ENCODE results near the gene SLC1A7.

The SLC1A7 gene

GRCh38 chr1:53134961-53135734, 7.3 kb downstream of the SLC1A7 start:
- peak; percentile 50 for DNase-seq (ENCODE audit: low read depth)

DNA sequence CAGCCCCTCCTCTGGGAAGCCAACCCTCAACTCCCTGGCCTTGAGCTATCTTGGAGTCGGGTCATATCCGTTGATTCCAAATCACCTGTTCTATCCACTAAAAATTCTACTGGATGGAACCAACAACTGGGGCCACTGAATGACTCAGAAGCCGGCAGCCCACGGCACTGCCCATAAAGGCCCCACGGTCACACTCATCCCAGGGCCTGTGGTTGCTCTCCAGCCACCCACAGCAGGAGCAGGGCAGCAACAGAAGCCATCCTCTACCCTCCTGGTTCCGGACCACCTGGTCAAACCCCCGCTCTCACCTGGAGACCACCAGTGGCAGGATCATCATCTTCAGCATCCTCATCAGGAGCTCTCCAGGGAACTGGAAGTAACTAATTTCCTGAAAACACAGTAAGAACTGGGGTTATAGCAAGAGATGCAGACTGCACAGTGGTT, 8.4 kb downstream of the SLC1A7 start:
- no peak overlapping the region for H3K4me3 ChIP-seq (ENCODE audit: low read length)
- no peak for TF ChIP-seq CTCF (conservative IDR thresholded peaks at IDR 0.05; ENCODE audit: low read length)
- DNase-seq (ENCODE audit: low read depth), result no peak

More at GRCh38 chr1:53134961-53135734, 7.3 kb downstream of the SLC1A7 start:
- no peak overlapping the region for H3K4me3 ChIP-seq (ENCODE audit: low read length)
- TF ChIP-seq CTCF (conservative IDR thresholded peaks at IDR 0.05; ENCODE audit: low read length), result no peak

GRCh38 chr1:53133261-53134041, 9.0 kb downstream of the SLC1A7 start:
- DNase-seq (ENCODE audit: low read depth), result no peak
- no peak overlapping the region for H3K4me3 ChIP-seq (ENCODE audit: low read length)
- TF ChIP-seq CTCF (conservative IDR thresholded peaks at IDR 0.05; ENCODE audit: low read length), result no peak

DNA sequence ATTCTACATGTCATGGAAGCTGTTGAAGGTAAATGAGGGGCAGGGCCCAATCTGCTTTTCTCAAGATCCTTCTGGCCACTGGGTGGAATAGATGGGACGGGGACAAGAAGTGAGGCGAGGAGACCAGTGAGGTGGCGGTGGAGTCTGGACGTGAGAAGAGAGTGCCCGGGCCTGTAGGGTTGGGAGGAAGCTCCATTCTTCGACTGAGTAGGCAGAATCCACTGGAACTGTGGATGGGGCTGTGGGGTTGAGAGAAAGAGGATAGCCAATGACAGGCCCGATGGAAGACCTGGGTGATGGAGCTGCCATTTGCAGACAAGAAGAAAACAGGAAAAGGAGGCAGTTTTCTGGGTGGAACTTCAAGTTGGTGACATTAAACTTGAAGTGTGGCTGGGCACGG, 10.3 kb downstream of the SLC1A7 start:
- DNase-seq (ENCODE audit: low read depth), result no peak
- no peak overlapping the region for H3K4me3 ChIP-seq (ENCODE audit: low read length)
- TF ChIP-seq CTCF (conservative IDR thresholded peaks at IDR 0.05; ENCODE audit: low read length), result no peak

GRCh38 chr1:53131590-53131938, 10.9 kb downstream of the SLC1A7 start:
- H3K4me3 ChIP-seq (ENCODE audit: low read length), result no peak overlapping the region
- no peak for TF ChIP-seq CTCF (conservative IDR thresholded peaks at IDR 0.05; ENCODE audit: low read length)
- no peak for DNase-seq (ENCODE audit: low read depth)

DNA sequence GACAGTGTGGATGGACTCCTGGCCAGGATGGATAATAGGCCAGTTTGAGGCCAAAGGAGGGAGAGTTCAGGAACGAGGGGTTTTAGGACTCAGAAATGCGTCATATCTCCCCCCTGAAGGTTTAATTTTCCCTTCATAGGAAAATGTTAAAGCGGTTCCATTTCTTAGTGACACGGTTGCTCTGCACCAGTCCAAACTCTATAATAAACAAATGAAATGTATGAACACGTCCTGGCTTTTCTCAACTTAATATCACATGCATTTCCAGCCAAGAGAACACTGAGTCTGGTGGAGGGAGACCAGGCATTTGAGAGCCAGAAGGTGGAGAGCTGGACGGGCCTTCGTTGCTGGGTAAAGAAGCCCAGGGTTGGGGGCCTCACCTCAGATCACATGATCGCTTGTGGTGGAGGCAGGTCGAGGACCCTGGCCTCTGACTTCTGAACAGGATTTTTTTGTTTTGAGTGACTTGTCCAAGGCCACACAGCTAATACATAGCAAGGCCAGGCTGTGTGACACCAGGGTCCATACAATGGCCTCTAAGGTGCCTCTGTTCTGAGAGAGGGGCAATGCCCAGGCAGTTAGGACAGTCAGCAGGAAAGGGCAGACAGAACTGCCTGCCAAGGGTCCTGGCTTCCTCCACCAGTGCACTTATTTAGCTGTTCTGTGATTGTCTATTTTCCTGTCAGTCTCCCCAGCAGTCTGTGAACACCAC, 11.4 kb downstream of the SLC1A7 start:
- H3K4me3 ChIP-seq (ENCODE audit: low read length), result no peak overlapping the region
- no peak for DNase-seq (ENCODE audit: low read depth)
- no peak for TF ChIP-seq CTCF (conservative IDR thresholded peaks at IDR 0.05; ENCODE audit: low read length)
